ENCODE measurements around the gene RPS4Y1.
"Not testable (repeated sequence)": the region's sequence is repeated elsewhere in the genome, so short reads cannot be mapped to it uniquely, and the experiment has no call there.

RPS4Y1 gene

GRCh38 chrY:2841471-2841893 lies at the start of gene RPS4Y1:
Gene RPS4Y1 (plus strand): TSS chrY:2841602. CDS start chrY:2841625, 23 bp downstream.
- H3K4me3 ChIP-seq (ENCODE audit: low read length) = no peak within 1 kb of the TSS
- H3K9ac ChIP-seq (ENCODE audit: low read length) = no peak within 1 kb of the TSS

DNA sequence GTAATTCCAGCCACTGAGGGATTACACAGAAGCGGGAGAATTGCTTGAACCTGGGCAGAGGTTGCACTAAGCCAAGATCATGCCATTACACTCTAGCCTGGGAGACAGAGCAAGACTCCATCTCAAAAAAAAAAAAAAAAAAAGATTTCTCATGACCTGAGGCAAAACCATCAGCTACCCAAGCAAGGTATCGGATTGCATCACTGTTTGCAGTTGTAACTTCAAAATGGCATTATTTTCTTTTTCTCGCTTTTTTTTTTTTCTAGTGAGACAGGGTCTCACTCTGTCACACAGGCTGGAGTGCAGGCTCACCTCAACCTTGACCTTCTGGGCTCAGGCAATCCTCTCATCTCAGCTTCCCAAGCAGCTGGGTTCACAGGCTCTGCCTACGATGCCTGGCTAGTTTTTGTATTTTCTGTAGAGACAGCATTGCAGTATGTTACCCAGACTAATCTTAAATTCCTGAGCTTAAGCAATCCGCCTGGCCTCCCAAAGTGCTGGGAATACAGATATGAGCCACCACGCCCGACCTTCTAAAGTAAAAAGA lies 44.4 kb upstream of the RPS4Y1 start:
- no peak overlapping the region for H3K9ac ChIP-seq (ENCODE audit: low read length)

More at GRCh38 chrY:2841471-2841893, at the start of gene RPS4Y1:
- Histone ChIP-seq H3K4me1 (ENCODE audit: control insufficient read depth, low read depth, low read length) (no peaks in the 10 kb centered on the region), H3K36me3 (ENCODE audit: control insufficient read depth, low read depth, low read length) (no peaks in the 10 kb centered on the region), H3K27me3 (ENCODE audit: control insufficient read depth, insufficient read depth, low read length) (no peaks in the 10 kb centered on the region), H3K9me3 (ENCODE audit: control insufficient read depth, low read depth, low read length) (no peaks in the 10 kb centered on the region), H3K27ac (ENCODE audit: low read length) (no peak within 1 kb of the TSS)

DNA sequence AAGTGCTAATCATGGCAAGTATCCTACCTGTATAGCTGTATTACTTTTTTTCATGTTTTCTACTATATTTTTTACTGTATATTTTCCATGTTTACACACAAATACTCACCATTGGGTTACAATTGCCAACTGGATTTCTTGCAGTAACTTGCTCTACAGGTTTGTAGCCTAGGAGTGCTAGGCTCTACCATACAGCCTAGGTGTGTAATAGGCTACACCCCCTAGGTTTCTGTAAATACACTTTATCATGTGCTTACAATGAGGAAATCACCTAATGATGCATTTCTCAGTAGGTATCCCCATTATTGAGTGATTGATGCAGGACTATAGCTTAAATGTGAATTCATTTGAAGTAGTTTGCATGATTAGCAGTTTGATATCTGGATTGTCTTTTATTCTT lies 43.4 kb upstream of the RPS4Y1 start:
- no peaks in the 10 kb centered on the region for H3K4me1 ChIP-seq (ENCODE audit: control insufficient read depth, low read depth, low read length)
- no peak overlapping the region for H3K4me3 ChIP-seq (ENCODE audit: low read length)
- H3K27me3 ChIP-seq (ENCODE audit: control insufficient read depth, insufficient read depth, low read length) = no peaks in the 10 kb centered on the region
- no peak overlapping the region for H3K9ac ChIP-seq (ENCODE audit: low read length)
- no peak overlapping the region for H3K27ac ChIP-seq (ENCODE audit: low read length)
- H3K9me3 ChIP-seq (ENCODE audit: control insufficient read depth, low read depth, low read length) = no peaks in the 10 kb centered on the region
- no peaks in the 10 kb centered on the region for H3K36me3 ChIP-seq (ENCODE audit: control insufficient read depth, low read depth, low read length)

More for the DNA sequence above, 44.4 kb upstream of the RPS4Y1 start:
- Histone ChIP-seq H3K36me3 (ENCODE audit: control insufficient read depth, low read depth, low read length) (no peaks in the 10 kb centered on the region), H3K9me3 (ENCODE audit: control insufficient read depth, low read depth, low read length) (no peaks in the 10 kb centered on the region), H3K4me1 (ENCODE audit: control insufficient read depth, low read depth, low read length) (no peaks in the 10 kb centered on the region), H3K4me3 (ENCODE audit: low read length) (no peak overlapping the region), H3K27ac (ENCODE audit: low read length) (no peak overlapping the region), H3K27me3 (ENCODE audit: control insufficient read depth, insufficient read depth, low read length) (no peaks in the 10 kb centered on the region)

GRCh38 chrY:2800246-2800645 lies 41.2 kb upstream of the RPS4Y1 start:
- Histone ChIP-seq H3K4me3 (ENCODE audit: low read length) (no peak overlapping the region), H3K9ac (ENCODE audit: low read length) (no peak overlapping the region), H3K9me3 (ENCODE audit: control insufficient read depth, low read depth, low read length) (no peaks in the 10 kb centered on the region), H3K4me1 (ENCODE audit: control insufficient read depth, low read depth, low read length) (no peaks in the 10 kb centered on the region), H3K27me3 (ENCODE audit: control insufficient read depth, insufficient read depth, low read length) (no peaks in the 10 kb centered on the region), H3K36me3 (ENCODE audit: control insufficient read depth, low read depth, low read length) (no peaks in the 10 kb centered on the region), H3K27ac (ENCODE audit: low read length) (no peak overlapping the region)

DNA sequence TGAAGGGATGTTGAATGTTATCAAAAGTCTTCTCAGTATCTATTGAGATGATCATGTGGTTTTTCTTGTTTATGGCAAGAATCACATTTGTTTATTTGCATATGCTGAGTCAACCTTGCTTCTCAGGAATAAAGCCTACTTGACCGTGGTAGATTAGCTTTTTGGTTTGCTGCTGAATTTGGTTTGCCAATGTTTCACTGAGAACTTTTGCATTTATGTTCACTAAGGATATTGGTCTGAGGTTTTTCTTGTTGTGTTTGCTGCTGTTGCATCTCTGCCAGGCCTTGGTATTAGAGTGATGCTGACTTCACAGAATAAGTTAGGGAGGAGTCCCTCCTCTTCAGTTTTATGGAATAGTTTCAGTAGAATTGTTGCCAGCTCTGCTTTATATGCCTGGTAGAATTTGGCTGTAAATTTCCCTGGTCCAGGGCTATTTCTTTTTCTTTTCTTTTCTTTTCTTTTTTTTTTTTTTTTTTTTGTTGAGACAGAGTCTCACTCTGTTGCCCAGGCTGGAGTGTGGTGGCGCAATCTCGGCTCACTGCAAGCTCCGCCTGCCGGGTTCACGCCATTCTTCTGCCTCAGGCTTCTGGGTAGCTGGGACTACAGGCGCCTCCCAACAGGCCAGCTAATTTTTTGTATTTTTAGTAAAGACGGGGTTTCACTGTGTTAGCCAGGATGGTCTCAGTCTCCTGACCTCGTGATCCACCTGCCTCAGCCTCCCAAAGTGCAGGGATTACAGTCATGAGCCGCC lies 24.1 kb upstream of the RPS4Y1 start:
- H3K9ac ChIP-seq (ENCODE audit: low read length); H3K9me3 ChIP-seq (ENCODE audit: control insufficient read depth, low read depth, low read length); H3K4me1 ChIP-seq (ENCODE audit: control insufficient read depth, low read depth, low read length); H3K36me3 ChIP-seq (ENCODE audit: control insufficient read depth, low read depth, low read length); H3K27me3 ChIP-seq (ENCODE audit: control insufficient read depth, insufficient read depth, low read length); H3K27ac ChIP-seq (ENCODE audit: low read length); H3K4me3 ChIP-seq (ENCODE audit: low read length): not testable (repeated sequence)

DNA sequence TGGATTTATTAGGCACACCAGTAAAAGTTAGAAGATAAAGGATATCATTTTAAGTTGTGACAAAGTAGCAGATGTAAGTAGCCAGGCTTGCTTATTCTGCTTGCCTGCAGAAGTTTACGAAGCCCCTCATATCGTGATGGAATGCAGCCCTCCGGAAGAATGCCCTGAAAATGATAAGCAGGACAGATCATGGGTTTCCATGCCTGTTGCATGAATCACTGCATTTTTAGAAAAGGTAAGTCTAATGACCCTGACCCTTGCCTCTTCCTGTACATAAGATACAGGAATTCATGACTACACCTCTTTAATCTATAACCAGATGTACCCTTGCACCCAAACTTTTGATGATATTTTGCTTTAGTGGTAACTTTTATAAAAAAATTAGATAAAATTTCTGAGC lies 16.9 kb upstream of the RPS4Y1 start:
- H3K9ac ChIP-seq (ENCODE audit: low read length) = no peak overlapping the region
- no peaks in the 10 kb centered on the region for H3K4me1 ChIP-seq (ENCODE audit: control insufficient read depth, low read depth, low read length)
- H3K27ac ChIP-seq (ENCODE audit: low read length) = no peak overlapping the region
- H3K4me3 ChIP-seq (ENCODE audit: low read length) = no peak overlapping the region
- no peaks in the 10 kb centered on the region for H3K9me3 ChIP-seq (ENCODE audit: control insufficient read depth, low read depth, low read length)
- no peaks in the 10 kb centered on the region for H3K36me3 ChIP-seq (ENCODE audit: control insufficient read depth, low read depth, low read length)
- no peaks in the 10 kb centered on the region for H3K27me3 ChIP-seq (ENCODE audit: control insufficient read depth, insufficient read depth, low read length)

DNA sequence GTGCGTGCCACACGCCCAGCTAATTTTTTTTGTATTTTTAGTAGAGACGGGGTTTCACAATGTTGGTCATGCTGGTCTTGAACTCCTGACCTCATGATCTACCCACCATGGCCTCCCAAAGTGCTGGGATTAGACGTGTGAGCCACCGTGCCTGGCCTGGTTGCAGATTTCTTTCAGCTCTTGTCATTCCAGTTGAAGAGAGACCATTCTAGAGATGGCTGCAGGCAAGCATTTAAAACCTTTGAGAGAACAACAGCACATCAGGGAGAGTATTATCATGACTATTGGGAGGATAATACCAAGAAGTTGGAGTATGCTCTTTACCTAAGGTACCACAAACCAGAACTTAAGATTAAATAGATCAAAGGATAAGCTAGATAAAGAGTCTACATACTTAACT lies 12.9 kb upstream of the RPS4Y1 start:
- no peaks in the 10 kb centered on the region for H3K4me1 ChIP-seq (ENCODE audit: control insufficient read depth, low read depth, low read length)
- no peak overlapping the region for H3K4me3 ChIP-seq (ENCODE audit: low read length)
- no peaks in the 10 kb centered on the region for H3K9me3 ChIP-seq (ENCODE audit: control insufficient read depth, low read depth, low read length)
- no peaks in the 10 kb centered on the region for H3K27me3 ChIP-seq (ENCODE audit: control insufficient read depth, insufficient read depth, low read length)
- H3K36me3 ChIP-seq (ENCODE audit: control insufficient read depth, low read depth, low read length) = no peaks in the 10 kb centered on the region
- H3K9ac ChIP-seq (ENCODE audit: low read length) = no peak overlapping the region
- H3K27ac ChIP-seq (ENCODE audit: low read length) = no peak overlapping the region

DNA sequence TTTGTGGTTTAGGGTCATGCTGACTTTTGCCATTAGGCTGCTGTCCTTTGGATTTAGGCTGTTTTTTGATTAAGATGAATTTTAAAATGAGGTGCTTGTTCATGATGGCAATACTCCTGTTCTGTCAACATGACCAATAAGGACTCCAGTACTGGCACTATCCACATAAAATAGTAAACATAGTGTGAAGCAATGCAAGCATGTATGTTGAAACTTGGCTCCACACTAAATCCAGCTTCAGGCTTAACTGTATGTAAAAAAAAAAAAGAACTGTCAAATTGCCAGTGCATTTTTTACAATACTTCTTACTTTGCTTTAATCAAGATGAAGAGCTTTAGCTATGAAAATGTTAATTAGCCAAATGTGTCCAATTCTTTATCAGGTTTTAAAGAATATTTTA lies 6.2 kb upstream of the RPS4Y1 start:
- Histone ChIP-seq H3K36me3 (ENCODE audit: control insufficient read depth, low read depth, low read length) (no peaks in the 10 kb centered on the region), H3K9me3 (ENCODE audit: control insufficient read depth, low read depth, low read length) (no peaks in the 10 kb centered on the region), H3K27me3 (ENCODE audit: control insufficient read depth, insufficient read depth, low read length) (no peaks in the 10 kb centered on the region), H3K4me1 (ENCODE audit: control insufficient read depth, low read depth, low read length) (no peaks in the 10 kb centered on the region), H3K27ac (ENCODE audit: low read length) (no peak overlapping the region), H3K4me3 (ENCODE audit: low read length) (no peak overlapping the region), H3K9ac (ENCODE audit: low read length) (no peak overlapping the region)

- H3K36me3 ChIP-seq (ENCODE audit: control insufficient read depth, low read depth, low read length) = no peaks in the 10 kb centered on the region
- no peak overlapping the region for H3K4me3 ChIP-seq (ENCODE audit: low read length)
- H3K9ac ChIP-seq (ENCODE audit: low read length) = no peak overlapping the region
- H3K27me3 ChIP-seq (ENCODE audit: control insufficient read depth, insufficient read depth, low read length) = no peaks in the 10 kb centered on the region
- H3K4me1 ChIP-seq (ENCODE audit: control insufficient read depth, low read depth, low read length) = no peaks in the 10 kb centered on the region
- no peak overlapping the region for H3K27ac ChIP-seq (ENCODE audit: low read length)
- no peaks in the 10 kb centered on the region for H3K9me3 ChIP-seq (ENCODE audit: control insufficient read depth, low read depth, low read length)
Measured at GRCh38 chrY:2837078-2837477, 4.3 kb upstream of the RPS4Y1 start.

- no peaks in the 10 kb centered on the region for H3K9me3 ChIP-seq (ENCODE audit: control insufficient read depth, low read depth, low read length)
- H3K4me3 ChIP-seq (ENCODE audit: low read length) = no peak overlapping the region
- no peaks in the 10 kb centered on the region for H3K27me3 ChIP-seq (ENCODE audit: control insufficient read depth, insufficient read depth, low read length)
- H3K36me3 ChIP-seq (ENCODE audit: control insufficient read depth, low read depth, low read length) = no peaks in the 10 kb centered on the region
- H3K4me1 ChIP-seq (ENCODE audit: control insufficient read depth, low read depth, low read length) = no peaks in the 10 kb centered on the region
- H3K9ac ChIP-seq (ENCODE audit: low read length) = no peak overlapping the region
- H3K27ac ChIP-seq (ENCODE audit: low read length) = no peak overlapping the region
Measured at GRCh38 chrY:2837932-2838331, 3.5 kb upstream of the RPS4Y1 start.

DNA sequence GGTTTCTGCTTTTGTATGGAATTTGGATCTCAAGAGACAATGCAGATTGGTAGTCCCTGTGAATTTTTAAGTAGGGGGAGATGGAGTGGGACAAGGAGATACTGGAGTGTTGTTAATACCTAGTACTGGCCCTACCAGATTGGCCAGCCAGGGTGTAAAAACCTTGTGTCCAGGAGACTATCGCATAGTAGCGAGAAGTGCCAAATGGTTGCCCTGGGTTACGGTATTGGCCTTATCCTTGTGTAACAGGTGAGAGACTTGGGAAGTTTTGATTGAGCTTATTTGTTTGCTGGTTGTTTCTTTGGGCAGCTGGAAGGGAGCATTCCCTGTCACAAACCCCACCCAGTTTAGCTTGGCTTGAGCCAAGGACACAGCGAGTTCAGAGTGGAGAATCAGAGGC lies 5.4 kb downstream of the RPS4Y1 start:
- Histone ChIP-seq H3K27ac (ENCODE audit: low read length) (no peak overlapping the region), H3K36me3 (ENCODE audit: control insufficient read depth, low read depth, low read length) (no peaks in the 10 kb centered on the region), H3K9me3 (ENCODE audit: control insufficient read depth, low read depth, low read length) (no peaks in the 10 kb centered on the region), H3K27me3 (ENCODE audit: control insufficient read depth, insufficient read depth, low read length) (no peaks in the 10 kb centered on the region), H3K4me1 (ENCODE audit: control insufficient read depth, low read depth, low read length) (no peaks in the 10 kb centered on the region), H3K4me3 (ENCODE audit: low read length) (no peak overlapping the region), H3K9ac (ENCODE audit: low read length) (no peak overlapping the region)

- no peaks in the 10 kb centered on the region for H3K36me3 ChIP-seq (ENCODE audit: control insufficient read depth, low read depth, low read length)
- H3K4me1 ChIP-seq (ENCODE audit: control insufficient read depth, low read depth, low read length) = no peaks in the 10 kb centered on the region
- H3K27me3 ChIP-seq (ENCODE audit: control insufficient read depth, insufficient read depth, low read length) = no peaks in the 10 kb centered on the region
- H3K27ac ChIP-seq (ENCODE audit: low read length) = no peak overlapping the region
- H3K4me3 ChIP-seq (ENCODE audit: low read length) = no peak overlapping the region
- no peaks in the 10 kb centered on the region for H3K9me3 ChIP-seq (ENCODE audit: control insufficient read depth, low read depth, low read length)
- no peak overlapping the region for H3K9ac ChIP-seq (ENCODE audit: low read length)
Measured at GRCh38 chrY:2848384-2848783, 7.0 kb downstream of the RPS4Y1 start.

All from iPS-18a (cell line).